Calu3 (cell line): ENCODE data around the gene ADGRG1. TPM values are rescaled to one million over a fixed set of nuclear protein-coding genes. Genes with fewer than 3 reads are reported as not detected.

Experiments used
- BruUV-seq: library from RNA; stranded (reverse); fragments of 400-500 nt; replicated peaks from 2 replicates; lab custom pipeline; 2021; lab: Mats Ljungman, UMichigan
- CTCF ChIA-PET: fragments of 300-600 bp; sonication (Branson Sonifier 250); formaldehyde crosslinking; loops from one replicate; lab custom pipeline; 2022; ENCODE audit warnings: antibody characterized with exemption; lab: Charles Lee
- DNase-seq: peaks from one replicate; pipeline ENCODE4 v3.0.0; 2022
- H3K27ac Mint-ChIP-seq: one replicate; pipeline ENCODE4 v1.8.0; 2022; ENCODE audit warnings: mixed read lengths; ENCODE audit not compliant: unreplicated experiment
- H3K27me3 Mint-ChIP-seq: one replicate; pipeline ENCODE4 v1.8.0; 2022; ENCODE audit warnings: mixed read lengths; ENCODE audit not compliant: unreplicated experiment
- H3K36me3 Mint-ChIP-seq: one replicate; pipeline ENCODE4 v1.8.0; 2022; ENCODE audit warnings: mild to moderate bottlenecking, moderate library complexity, mixed read lengths; ENCODE audit not compliant: insufficient read depth, unreplicated experiment
- H3K4me1 Mint-ChIP-seq: one replicate; pipeline ENCODE4 v1.8.0; 2022; ENCODE audit warnings: mild to moderate bottlenecking, low read depth, mixed read lengths; ENCODE audit not compliant: unreplicated experiment
- H3K4me3 Mint-ChIP-seq: one replicate; pipeline ENCODE4 v1.8.0; 2022; ENCODE audit warnings: mild to moderate bottlenecking, low read depth, moderate library complexity, mixed read lengths; ENCODE audit not compliant: unreplicated experiment
- H3K9me3 Mint-ChIP-seq: one replicate; pipeline ENCODE4 v1.8.0; 2022; ENCODE audit warnings: low read depth, mixed read lengths; ENCODE audit not compliant: unreplicated experiment
- CTCF ChIP-seq: fragments of 200-600 bp; IDR thresholded peaks from one replicate; pipeline ENCODE4 v1.8.0; 2022; ENCODE audit warnings: antibody characterized with exemption; ENCODE audit not compliant: unreplicated experiment
- intact Hi-C: fragments of 100-400 bp; cut with micrococcal nuclease; formaldehyde crosslinking; loops from one replicate; pipeline ENCODE4 v1.10.0; 2022; ENCODE audit not compliant: unreplicated experiment
- total RNA-seq: library from RNA; stranded (reverse); gene quantifications from 2 replicates; pipeline ENCODE4 v1.2.3, GENCODE V29; 2022

ADGRG1 gene
- total RNA-seq, 1 experiment from 2014 or later, result 278 TPM

GRCh38 chr16:57629516-57630406 is 1.3 kb downstream of the ADGRG1 start:
- Mint-ChIP-seq H3K4me1 (peaks cover 74% of the 10 kb centered on the region), H3K9me3 (no peaks in the 10 kb centered on the region), H3K36me3 (peaks cover 61% of the 10 kb centered on the region), H3K4me3 (peak overlapping the region; percentile 67), H3K27me3 (no peaks in the 10 kb centered on the region), H3K27ac (peak overlapping the region; percentile 28)
- no peak for DNase-seq
- BruUV-seq, result no TSS peak
- TF ChIP-seq CTCF, result no peak
- CTCF ChIA-PET, result interaction anchor here (0.6 kb wide), 1 partner anchor 8 kb away, joined by 3 read pairs; no protein-coding TSS in a partner anchor
- intact Hi-C loops, result no loop called here

GRCh38 chr16:57630407-57630797 is 2.0 kb downstream of the ADGRG1 start:
- H3K4me1 Mint-ChIP-seq, result peaks cover 72% of the 10 kb centered on the region
- no peak overlapping the region for H3K4me3 Mint-ChIP-seq
- peak overlapping the region; percentile 28 for H3K27ac Mint-ChIP-seq
- BruUV-seq, result no TSS peak
- no peaks in the 10 kb centered on the region for H3K9me3 Mint-ChIP-seq
- intact Hi-C loops, result no loop called here
- TF ChIP-seq CTCF, result no peak
- CTCF ChIA-PET, result interaction anchor here (0.6 kb wide), 1 partner anchor 9 kb away, joined by 3 read pairs; no protein-coding TSS in a partner anchor
- no peaks in the 10 kb centered on the region for H3K27me3 Mint-ChIP-seq
- H3K36me3 Mint-ChIP-seq, result peaks cover 58% of the 10 kb centered on the region
- DNase-seq, result no peak

GRCh38 chr16:57630931-57631845 is 2.8 kb downstream of the ADGRG1 start:
- CTCF ChIA-PET, result interaction anchor here (0.7 kb wide), 1 partner anchor 387 kb away, joined by 3 read pairs; no protein-coding TSS in a partner anchor
- peak overlapping the region; percentile 28 for H3K27ac Mint-ChIP-seq
- H3K27me3 Mint-ChIP-seq, result no peaks in the 10 kb centered on the region
- no peak overlapping the region for H3K4me3 Mint-ChIP-seq
- no peaks in the 10 kb centered on the region for H3K9me3 Mint-ChIP-seq
- intact Hi-C loops, result no loop called here
- no peak for TF ChIP-seq CTCF
- H3K4me1 Mint-ChIP-seq, result peaks cover 72% of the 10 kb centered on the region
- DNase-seq, result no peak
- no TSS peak for BruUV-seq
- peaks cover 55% of the 10 kb centered on the region for H3K36me3 Mint-ChIP-seq

- DNase-seq, result no peak
- TF ChIP-seq CTCF, result no peak
- Mint-ChIP-seq H3K36me3 (peaks cover 53% of the 10 kb centered on the region), H3K27me3 (no peaks in the 10 kb centered on the region), H3K27ac (no peak overlapping the region), H3K4me3 (no peak overlapping the region), H3K4me1 (peaks cover 68% of the 10 kb centered on the region), H3K9me3 (no peaks in the 10 kb centered on the region)
- CTCF ChIA-PET, result interaction anchor here (0.5 to 1.3 kb wide), 2 partner anchors 9 to 24 kb away, joined by 5 to 8 read pairs; no protein-coding TSS in a partner anchor
- intact Hi-C loops, result no loop called here
- BruUV-seq, result no TSS peak
Observed at GRCh38 chr16:57632568-57632967, 4.1 kb downstream of the ADGRG1 start.
